ENCODE results near the gene CDHR3.

CDHR3 gene

DNA sequence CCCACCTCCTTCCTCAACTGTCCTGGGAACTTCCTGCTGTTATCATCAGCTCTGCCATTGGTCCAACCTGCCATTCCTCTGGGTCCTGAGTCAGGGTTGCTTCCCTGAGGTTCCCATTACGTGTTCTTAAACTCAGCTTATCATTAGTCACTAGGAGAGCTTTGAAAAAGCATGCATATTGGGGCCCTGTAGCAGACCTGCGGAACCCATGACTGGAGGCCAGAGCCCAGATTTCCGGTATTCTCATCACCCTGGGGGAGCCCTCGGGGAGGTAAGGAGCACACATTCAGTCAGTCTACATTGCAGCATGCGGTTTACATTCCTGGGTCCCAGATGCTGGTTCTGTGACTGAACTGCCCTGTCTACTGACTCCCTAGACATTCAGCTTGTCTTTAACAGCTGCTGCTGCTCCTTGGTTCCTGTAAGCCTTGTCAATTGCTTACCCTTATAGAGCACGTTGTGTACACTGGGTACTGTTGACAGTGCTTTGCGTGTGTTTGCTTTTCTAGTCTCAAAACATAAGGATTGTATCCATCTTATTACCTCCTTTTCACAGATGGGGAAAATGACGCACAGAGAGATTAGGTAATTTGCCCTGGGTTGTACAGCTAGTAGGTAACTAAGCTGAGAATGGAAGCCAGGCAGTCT lies 12.8 kb downstream of the CDHR3 start:
- TF ChIP-seq, protein P1, sequence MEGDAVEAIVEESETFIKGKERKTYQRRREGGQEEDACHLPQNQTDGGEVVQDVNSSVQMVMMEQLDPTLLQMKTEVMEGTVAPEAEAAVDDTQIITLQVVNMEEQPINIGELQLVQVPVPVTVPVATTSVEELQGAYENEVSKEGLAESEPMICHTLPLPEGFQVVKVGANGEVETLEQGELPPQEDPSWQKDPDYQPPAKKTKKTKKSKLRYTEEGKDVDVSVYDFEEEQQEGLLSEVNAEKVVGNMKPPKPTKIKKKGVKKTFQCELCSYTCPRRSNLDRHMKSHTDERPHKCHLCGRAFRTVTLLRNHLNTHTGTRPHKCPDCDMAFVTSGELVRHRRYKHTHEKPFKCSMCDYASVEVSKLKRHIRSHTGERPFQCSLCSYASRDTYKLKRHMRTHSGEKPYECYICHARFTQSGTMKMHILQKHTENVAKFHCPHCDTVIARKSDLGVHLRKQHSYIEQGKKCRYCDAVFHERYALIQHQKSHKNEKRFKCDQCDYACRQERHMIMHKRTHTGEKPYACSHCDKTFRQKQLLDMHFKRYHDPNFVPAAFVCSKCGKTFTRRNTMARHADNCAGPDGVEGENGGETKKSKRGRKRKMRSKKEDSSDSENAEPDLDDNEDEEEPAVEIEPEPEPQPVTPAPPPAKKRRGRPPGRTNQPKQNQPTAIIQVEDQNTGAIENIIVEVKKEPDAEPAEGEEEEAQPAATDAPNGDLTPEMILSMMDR (IDR thresholded peaks at IDR 0.05; ENCODE audit: low read length): no peak
- TF ChIP-seq EZH2 (optimal IDR thresholded peaks at IDR 0.05; ENCODE audit: low read depth, low read length) (no peak), EZH2phosphoT487 (IDR thresholded peaks at IDR 0.05; ENCODE audit: low read length) (no peak)
- Histone ChIP-seq H3K27ac (ENCODE audit: low read length) (no peak overlapping the region), H2AFZ (ENCODE audit: low read length) (no peak overlapping the region), H3K79me2 (ENCODE audit: low read length) (no peaks in the 10 kb centered on the region), H3K9me3 (replicated peaks; ENCODE audit: insufficient read depth, low read length) (no peaks in the 10 kb centered on the region), H3K9me2 (replicated peaks; ENCODE audit: insufficient read depth, low read length) (no peaks in the 10 kb centered on the region), H3K4me3 (ENCODE audit: low read length) (no peak overlapping the region), H3K4me2 (ENCODE audit: low read depth, low read length) (no peak overlapping the region), H3F3A (ENCODE audit: insufficient read depth, low read length) (no peaks in the 10 kb centered on the region), H3K27me3 (replicated peaks; ENCODE audit: insufficient read depth, low read length) (no peaks in the 10 kb centered on the region), H3K36me3 (replicated peaks; ENCODE audit: insufficient read depth, low read length) (no peaks in the 10 kb centered on the region), H3K4me1 (ENCODE audit: low read length) (no peaks in the 10 kb centered on the region), H3K9ac (ENCODE audit: low read length) (no peak overlapping the region), H4K20me1 (ENCODE audit: insufficient read depth, low read length) (no peaks in the 10 kb centered on the region)
- DNase-seq: no peak

DNA sequence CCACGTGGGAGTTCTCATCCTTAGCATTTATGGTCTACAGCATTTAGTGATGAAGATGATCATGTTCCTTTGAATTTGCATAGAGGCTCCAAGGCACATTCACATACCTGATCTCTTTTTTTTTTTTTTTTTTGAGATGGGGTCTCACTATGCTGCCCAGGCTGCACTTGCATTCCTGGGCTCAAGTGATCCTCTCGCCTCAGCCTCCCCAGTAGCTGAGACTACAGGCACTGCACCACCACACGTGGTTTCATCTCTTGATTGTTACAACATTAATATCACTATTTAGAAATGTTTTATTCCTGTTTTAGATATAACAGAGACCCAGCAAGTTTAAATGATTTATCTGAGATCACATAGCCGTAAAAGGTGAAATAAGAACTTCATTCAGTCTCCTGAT lies 13.8 kb downstream of the CDHR3 start:
- DNase-seq: no peak
- no peaks in the 10 kb centered on the region for H3K9me2 ChIP-seq (replicated peaks; ENCODE audit: insufficient read depth, low read length)
- H3K4me3 ChIP-seq (ENCODE audit: low read length): no peak overlapping the region
- no peaks in the 10 kb centered on the region for H3K27me3 ChIP-seq (replicated peaks; ENCODE audit: insufficient read depth, low read length)
- H3K9me3 ChIP-seq (replicated peaks; ENCODE audit: insufficient read depth, low read length): no peaks in the 10 kb centered on the region
- H3K4me2 ChIP-seq (ENCODE audit: low read depth, low read length): no peak overlapping the region
- TF ChIP-seq EZH2 (optimal IDR thresholded peaks at IDR 0.05; ENCODE audit: low read depth, low read length) (no peak), EZH2phosphoT487 (IDR thresholded peaks at IDR 0.05; ENCODE audit: low read length) (no peak)
- no peaks in the 10 kb centered on the region for H3K79me2 ChIP-seq (ENCODE audit: low read length)
- no peak overlapping the region for H3K27ac ChIP-seq (ENCODE audit: low read length)
- H4K20me1 ChIP-seq (ENCODE audit: insufficient read depth, low read length): no peaks in the 10 kb centered on the region
- no peaks in the 10 kb centered on the region for H3F3A ChIP-seq (ENCODE audit: insufficient read depth, low read length)
- H2AFZ ChIP-seq (ENCODE audit: low read length): no peak overlapping the region
- H3K9ac ChIP-seq (ENCODE audit: low read length): no peak overlapping the region
- H3K4me1 ChIP-seq (ENCODE audit: low read length): no peaks in the 10 kb centered on the region
- no peaks in the 10 kb centered on the region for H3K36me3 ChIP-seq (replicated peaks; ENCODE audit: insufficient read depth, low read length)

DNA sequence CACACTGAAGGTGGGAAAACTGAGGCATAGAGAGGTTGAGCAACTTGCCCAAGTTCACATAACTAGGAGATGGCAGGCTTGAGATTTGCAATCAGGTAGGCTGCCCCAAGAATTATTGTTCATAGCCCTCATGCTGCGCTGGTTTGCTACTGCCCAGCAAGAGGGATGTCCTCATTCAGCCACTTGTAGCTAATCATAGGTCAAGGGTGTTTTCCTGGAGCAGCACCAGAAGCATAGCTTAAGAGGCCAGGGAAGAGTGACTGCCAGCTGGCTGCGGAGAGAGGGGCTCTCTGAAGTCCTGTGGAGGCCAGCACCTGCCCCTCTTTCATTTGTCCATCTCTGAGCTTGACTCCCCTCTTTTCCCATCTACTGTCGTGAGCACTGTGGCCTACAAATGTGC lies 15.0 kb downstream of the CDHR3 start:
- no peak overlapping the region for H3K4me3 ChIP-seq (ENCODE audit: low read length)
- H3K4me2 ChIP-seq (ENCODE audit: low read depth, low read length): no peak overlapping the region
- no peaks in the 10 kb centered on the region for H3K27me3 ChIP-seq (replicated peaks; ENCODE audit: insufficient read depth, low read length)
- H3K79me2 ChIP-seq (ENCODE audit: low read length): no peaks in the 10 kb centered on the region
- no peak overlapping the region for H2AFZ ChIP-seq (ENCODE audit: low read length)
- no peak for DNase-seq
- no peaks in the 10 kb centered on the region for H3F3A ChIP-seq (ENCODE audit: insufficient read depth, low read length)
- no peaks in the 10 kb centered on the region for H3K4me1 ChIP-seq (ENCODE audit: low read length)
- no peak overlapping the region for H3K27ac ChIP-seq (ENCODE audit: low read length)
- H4K20me1 ChIP-seq (ENCODE audit: insufficient read depth, low read length): no peaks in the 10 kb centered on the region
- H3K9me2 ChIP-seq (replicated peaks; ENCODE audit: insufficient read depth, low read length): no peaks in the 10 kb centered on the region
- H3K9ac ChIP-seq (ENCODE audit: low read length): no peak overlapping the region
- H3K9me3 ChIP-seq (replicated peaks; ENCODE audit: insufficient read depth, low read length): no peaks in the 10 kb centered on the region
- no peaks in the 10 kb centered on the region for H3K36me3 ChIP-seq (replicated peaks; ENCODE audit: insufficient read depth, low read length)
- TF ChIP-seq EZH2phosphoT487 (IDR thresholded peaks at IDR 0.05; ENCODE audit: low read length): no peak
- TF ChIP-seq, protein P1 (IDR thresholded peaks at IDR 0.05; ENCODE audit: low read length): no peak
- no peak for TF ChIP-seq EZH2 (optimal IDR thresholded peaks at IDR 0.05; ENCODE audit: low read depth, low read length)

DNA sequence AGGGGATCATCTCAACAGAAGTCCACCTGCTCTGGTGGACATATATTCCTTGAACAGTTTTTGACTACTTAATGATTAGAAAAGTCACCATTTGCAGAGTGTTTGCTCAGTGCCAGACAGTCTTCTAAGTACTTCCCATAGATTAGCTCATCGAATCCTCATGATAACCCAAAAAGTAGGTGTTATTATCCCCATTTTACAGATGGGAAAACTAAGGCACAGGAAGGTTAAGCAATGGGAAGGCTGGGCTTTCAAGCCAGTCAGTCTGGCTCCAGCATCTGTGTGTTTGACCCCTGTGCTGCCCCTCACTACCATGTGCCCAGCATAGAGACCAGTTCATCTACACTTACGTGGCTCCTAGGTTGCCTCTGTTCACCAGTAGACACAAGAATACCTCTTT lies 15.9 kb downstream of the CDHR3 start:
- H3K9me3 ChIP-seq (replicated peaks; ENCODE audit: insufficient read depth, low read length): no peaks in the 10 kb centered on the region
- no peaks in the 10 kb centered on the region for H3F3A ChIP-seq (ENCODE audit: insufficient read depth, low read length)
- no peak overlapping the region for H3K9ac ChIP-seq (ENCODE audit: low read length)
- H3K4me3 ChIP-seq (ENCODE audit: low read length): no peak overlapping the region
- H4K20me1 ChIP-seq (ENCODE audit: insufficient read depth, low read length): no peaks in the 10 kb centered on the region
- no peak overlapping the region for H2AFZ ChIP-seq (ENCODE audit: low read length)
- DNase-seq: no peak
- H3K27me3 ChIP-seq (replicated peaks; ENCODE audit: insufficient read depth, low read length): no peaks in the 10 kb centered on the region
- H3K79me2 ChIP-seq (ENCODE audit: low read length): no peaks in the 10 kb centered on the region
- H3K4me1 ChIP-seq (ENCODE audit: low read length): no peaks in the 10 kb centered on the region
- no peak for TF ChIP-seq EZH2 (optimal IDR thresholded peaks at IDR 0.05; ENCODE audit: low read depth, low read length)
- TF ChIP-seq, protein P1 (IDR thresholded peaks at IDR 0.05; ENCODE audit: low read length): no peak
- TF ChIP-seq EZH2phosphoT487 (IDR thresholded peaks at IDR 0.05; ENCODE audit: low read length): no peak
- H3K9me2 ChIP-seq (replicated peaks; ENCODE audit: insufficient read depth, low read length): no peaks in the 10 kb centered on the region
- no peak overlapping the region for H3K4me2 ChIP-seq (ENCODE audit: low read depth, low read length)
- no peaks in the 10 kb centered on the region for H3K36me3 ChIP-seq (replicated peaks; ENCODE audit: insufficient read depth, low read length)
- H3K27ac ChIP-seq (ENCODE audit: low read length): no peak overlapping the region
